Uterus (tissue), 2 donors: ENCODE data around the gene POU2F3.
"Not testable (repeated sequence)": the region's sequence is repeated elsewhere in the genome, so short reads cannot be mapped to it uniquely, and the experiment has no call there.

Experiments
- CTCF ChIP-seq, 4 experiments: fragments of 200-600 bp in 2 of 4; fragments of 450-650 bp in 2 of 4; sonication (generic) in 2 of 4; IDR thresholded peaks; one replicate each; pipeline ENCODE4 v1.5.1; 2016 to 2019; ENCODE audit warnings: antibody characterized with exemption in 4 of 4, mild to moderate bottlenecking in 2 of 4, moderate library complexity in 1 of 4
- POLR2A ChIP-seq, 2 donors: fragments of 450-650 bp; IDR thresholded peaks; one replicate each; pipeline ENCODE4 v1.6.1; 2016; ENCODE audit warnings: antibody characterized with exemption in 2 of 2, mild to moderate bottlenecking in 1 of 2, moderate library complexity in 1 of 2

- TF ChIP-seq CTCF, POLR2A (IDR thresholded peaks at IDR 0.05): not testable (repeated sequence)
Observed at GRCh38 chr11:120253377-120253776, 13.4 kb downstream of the POU2F3 start.
